CD4-positive, alpha-beta T cell (primary cell): ENCODE measurements around the gene SAMM50. TPM values are rescaled to one million over a fixed set of nuclear protein-coding genes. Genes with fewer than 3 reads are reported as not detected.

Source experiments
- ATAC-seq: fragments of 200-7000 bp; cut with Tn5 transposase; one replicate; pipeline ENCODE4 v1.10.0; 2022; ENCODE audit warnings: mild to moderate bottlenecking; ENCODE audit not compliant: poor library complexity
- CTCF ChIA-PET: fragments of 350-600 bp; sonication (Branson Sonifier 250); formaldehyde crosslinking; loops from one replicate; lab custom pipeline; 2021; ENCODE audit warnings: antibody characterized with exemption, inconsistent platforms; lab: Charles Lee
- POLR2A ChIA-PET: fragments of 350-600 bp; sonication (Branson Sonifier 250); formaldehyde crosslinking; loops from one replicate; lab custom pipeline; 2021; ENCODE audit warnings: antibody characterized with exemption, inconsistent platforms; lab: Charles Lee
- DNase-seq, 14 experiments: peaks; one replicate each; pipeline ENCODE4 v3.0.0-alpha.2; 2013 to 2020; ENCODE audit warnings: mixed read lengths in 2 of 14
- H3K27ac ChIP-seq, 2 donors: one replicate each; pipeline versions ENCODE4 v1.5.1 to v1.7.0; 2013; ENCODE audit warnings: low read length in 2 of 2, low read depth in 1 of 2, mild to moderate bottlenecking in 1 of 2
- H3K27me3 ChIP-seq, 2 experiments: 1 replicate in 1 of 2; 2 replicates in 1 of 2; pipeline versions ENCODE4 v1.6.1 to v1.7.0; 2013; ENCODE audit warnings: low read length in 2 of 2, control low read depth in 1 of 2, mild to moderate bottlenecking in 1 of 2, moderate library complexity in 1 of 2; ENCODE audit not compliant: insufficient read depth in 2 of 2, control insufficient read depth in 1 of 2
- H3K36me3 ChIP-seq: one replicate; pipeline ENCODE4 v1.6.1; 2013; ENCODE audit warnings: low read length, control low read depth; ENCODE audit not compliant: insufficient read depth
- H3K4me1 ChIP-seq: one replicate; pipeline ENCODE4 v1.6.1; 2013; ENCODE audit warnings: low read length, control low read depth; ENCODE audit not compliant: insufficient read depth
- H3K4me3 ChIP-seq: one replicate; pipeline ENCODE4 v1.5.1; 2013; ENCODE audit warnings: mild to moderate bottlenecking, low read length, moderate library complexity
- H3K9me3 ChIP-seq, 2 experiments: 1 replicate in 1 of 2; 2 replicates in 1 of 2; pipeline versions ENCODE4 v1.6.1 to v1.7.0; 2013; ENCODE audit warnings: low read length in 2 of 2, mild to moderate bottlenecking in 2 of 2, control low read depth in 1 of 2, moderate library complexity in 1 of 2; ENCODE audit not compliant: control insufficient read depth in 1 of 2, insufficient read depth in 1 of 2
- H3K27ac Mint-ChIP-seq: one replicate; pipeline ENCODE4 v1.8.0; 2020; ENCODE audit warnings: mixed read lengths
- H3K27me3 Mint-ChIP-seq: one replicate; pipeline ENCODE4 v1.8.0; 2021; ENCODE audit warnings: mixed read lengths
- H3K36me3 Mint-ChIP-seq: one replicate; pipeline ENCODE4 v1.8.0; 2021; ENCODE audit warnings: low read depth, mixed read lengths
- H3K4me1 Mint-ChIP-seq: one replicate; pipeline ENCODE4 v1.8.0; 2021; ENCODE audit warnings: low read depth, mixed read lengths
- H3K4me3 Mint-ChIP-seq: one replicate; pipeline ENCODE4 v1.8.0; 2020; ENCODE audit warnings: mild to moderate bottlenecking, mixed read lengths
- H3K9me3 Mint-ChIP-seq: one replicate; pipeline ENCODE4 v1.8.0; 2020; ENCODE audit warnings: mixed read lengths
- CTCF ChIP-seq: fragments of 200-600 bp; IDR thresholded peaks from one replicate; pipeline ENCODE4 v1.8.0; 2022; ENCODE audit warnings: antibody characterized with exemption, mild to moderate bottlenecking
- intact Hi-C, 2 experiments: fragments of 100-400 bp; cut with DNase I in 1 of 2; cut with micrococcal nuclease in 1 of 2; formaldehyde crosslinking; loops; one replicate each; pipeline versions ENCODE4 v1.15.1 to v1.9.0; 2023 to 2025; cut with DNase I, micrococcal nuclease
- total RNA-seq, 174 experiments: library from RNA in 2 of 174; stranded (reverse) in 2 of 174; gene quantifications; one replicate each; pipeline ENCODE4 v1.2.3 and lab custom pipeline; 2021 to 2026

Gene SAMM50
- total RNA-seq, 2 experiments from 2014 or later, result 15.2 to 18.0 TPM

- intact Hi-C loops, result no loop called here
Measured at GRCh38 chr22:43948836-43949406, 6.3 kb upstream of the SAMM50 start.

GRCh38 chr22:43951391-43951790 lies 3.9 kb upstream of the SAMM50 start:
- no peak overlapping the region for H3K4me3 Mint-ChIP-seq
- ATAC-seq (no peak), DNase-seq (no peak)
- intact Hi-C loops, result loop anchor here in 1 of 2 experiments (10.0 kb wide), 1 partner anchor 233 kb away; the partner anchor contains the start of gene PARVG
- no peaks in the 10 kb centered on the region for H3K27me3 Mint-ChIP-seq
- Histone ChIP-seq H3K36me3 (no peaks in the 10 kb centered on the region), H3K9me3 (no peaks in the 10 kb centered on the region), H3K4me3 (no peak overlapping the region), H3K27ac (no peak overlapping the region), H3K27me3 (no peaks in the 10 kb centered on the region), H3K4me1 (peaks cover 20% of the 10 kb centered on the region)
- CTCF ChIA-PET, result no interaction called here
- peaks cover 26% of the 10 kb centered on the region for H3K4me1 Mint-ChIP-seq
- H3K27ac Mint-ChIP-seq, result no peak overlapping the region
- POLR2A ChIA-PET, result no interaction called here
- TF ChIP-seq CTCF, result no peak
- no peaks in the 10 kb centered on the region for H3K9me3 Mint-ChIP-seq
- peaks cover 16% of the 10 kb centered on the region for H3K36me3 Mint-ChIP-seq

More at GRCh38 chr22:43948836-43949406, 6.3 kb upstream of the SAMM50 start:
- ATAC-seq (no peak), DNase-seq (no peak)
- Mint-ChIP-seq H3K27me3 (peaks cover 8% of the 10 kb centered on the region), H3K9me3 (no peaks in the 10 kb centered on the region), H3K27ac (no peak overlapping the region), H3K4me1 (peaks cover 3% of the 10 kb centered on the region), H3K4me3 (no peak overlapping the region), H3K36me3 (no peaks in the 10 kb centered on the region)
- H3K9me3 ChIP-seq, result no peaks in the 10 kb centered on the region
- H3K36me3 ChIP-seq, result no peaks in the 10 kb centered on the region
- CTCF ChIA-PET, result interaction anchor here (0.6 kb wide), 1 partner anchor 44 kb away, joined by 3 read pairs; no protein-coding TSS in a partner anchor
- no peak overlapping the region for H3K27ac ChIP-seq
- no peak for TF ChIP-seq CTCF
- POLR2A ChIA-PET, result no interaction called here
- peaks cover 0 to 4% of the 10 kb centered on the region in 2 experiments for H3K27me3 ChIP-seq
- no peak overlapping the region for H3K4me3 ChIP-seq
- peaks cover 7% of the 10 kb centered on the region for H3K4me1 ChIP-seq

- CTCF ChIA-PET, result no interaction called here
- intact Hi-C loops, result loop anchor here in 1 of 2 experiments (10.0 kb wide), 1 partner anchor 233 kb away; the partner anchor contains the start of gene PARVG
- POLR2A ChIA-PET, result no interaction called here
Measured at GRCh38 chr22:43951966-43952365, 3.3 kb upstream of the SAMM50 start.

More at GRCh38 chr22:43951966-43952365, 3.3 kb upstream of the SAMM50 start:
- Mint-ChIP-seq H3K9me3 (no peaks in the 10 kb centered on the region), H3K4me1 (peaks cover 31% of the 10 kb centered on the region), H3K4me3 (no peak overlapping the region), H3K36me3 (peaks cover 17% of the 10 kb centered on the region), H3K27ac (no peak overlapping the region), H3K27me3 (no peaks in the 10 kb centered on the region)
- Histone ChIP-seq H3K27me3 (no peaks in the 10 kb centered on the region), H3K4me3 (no peak overlapping the region), H3K36me3 (no peaks in the 10 kb centered on the region), H3K4me1 (peaks cover 26% of the 10 kb centered on the region), H3K9me3 (no peaks in the 10 kb centered on the region), H3K27ac (no peak overlapping the region)
- ATAC-seq, result no peak
- DNase-seq, result no peak
- no peak for TF ChIP-seq CTCF
